Adrenal gland (tissue), 5 donors: Measurements from ENCODE around the gene XYLT1.

Experiments
- POLR2A ChIP-seq, 2 donors: fragments of 450-650 bp; IDR thresholded peaks; one replicate each; pipeline ENCODE4 v1.6.1; 2017; ENCODE audit warnings: antibody characterized with exemption in 2 of 2, mild to moderate bottlenecking in 2 of 2, moderate library complexity in 1 of 2
- TF ChIP-seq, protein P1 (sequence below), 6 experiments: fragments of 450-650 bp in 4 of 6; fragments of 200-600 bp in 2 of 6; sonication (generic) in 1 of 6; IDR thresholded peaks; 1 replicate in 5 of 6; 2 replicates in 1 of 6; pipeline versions ENCODE4 v1.5.1 to v1.8.0; 2016 to 2021; ENCODE audit warnings: antibody characterized with exemption in 6 of 6, mild to moderate bottlenecking in 2 of 6, moderate library complexity in 1 of 6
- donor health status: DM: no; HTN: no; CAD: no.

DNA sequence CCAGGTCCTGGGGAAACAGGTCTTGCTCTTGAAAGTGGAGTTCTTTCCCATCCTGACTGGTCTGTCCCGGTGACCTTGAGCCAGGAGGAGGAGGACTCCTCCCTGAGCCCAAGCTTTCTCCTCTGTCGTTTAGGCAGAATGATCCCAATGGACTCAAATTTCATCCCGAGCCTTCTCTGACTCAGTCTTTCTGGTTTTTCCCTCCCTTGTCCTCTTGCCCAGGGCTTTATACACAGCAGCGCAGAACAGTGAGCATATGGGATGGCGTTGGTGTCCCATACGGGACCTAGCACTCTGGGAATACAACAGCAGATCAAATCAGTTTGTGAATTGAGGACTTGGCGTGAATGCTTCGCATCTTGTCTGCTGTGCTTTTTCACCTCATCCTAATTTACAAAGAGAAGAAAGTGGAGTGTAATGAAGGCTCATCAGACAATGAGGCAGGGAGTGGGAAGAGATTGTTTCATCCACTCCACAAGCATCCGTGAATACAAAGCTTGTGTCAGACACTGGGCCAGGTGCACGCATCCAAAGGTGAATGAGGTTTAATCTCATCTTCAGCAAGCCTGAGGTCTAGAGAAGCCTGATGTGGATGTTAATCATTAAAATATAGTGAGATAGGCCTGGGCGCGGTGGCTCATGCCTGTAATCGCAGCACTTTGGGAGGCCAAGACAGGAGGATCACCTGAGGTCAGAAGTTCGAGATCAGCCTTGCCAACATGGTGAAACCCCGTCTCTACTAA is 1.1 kb upstream of the XYLT1 start:
- TF ChIP-seq, protein P1, sequence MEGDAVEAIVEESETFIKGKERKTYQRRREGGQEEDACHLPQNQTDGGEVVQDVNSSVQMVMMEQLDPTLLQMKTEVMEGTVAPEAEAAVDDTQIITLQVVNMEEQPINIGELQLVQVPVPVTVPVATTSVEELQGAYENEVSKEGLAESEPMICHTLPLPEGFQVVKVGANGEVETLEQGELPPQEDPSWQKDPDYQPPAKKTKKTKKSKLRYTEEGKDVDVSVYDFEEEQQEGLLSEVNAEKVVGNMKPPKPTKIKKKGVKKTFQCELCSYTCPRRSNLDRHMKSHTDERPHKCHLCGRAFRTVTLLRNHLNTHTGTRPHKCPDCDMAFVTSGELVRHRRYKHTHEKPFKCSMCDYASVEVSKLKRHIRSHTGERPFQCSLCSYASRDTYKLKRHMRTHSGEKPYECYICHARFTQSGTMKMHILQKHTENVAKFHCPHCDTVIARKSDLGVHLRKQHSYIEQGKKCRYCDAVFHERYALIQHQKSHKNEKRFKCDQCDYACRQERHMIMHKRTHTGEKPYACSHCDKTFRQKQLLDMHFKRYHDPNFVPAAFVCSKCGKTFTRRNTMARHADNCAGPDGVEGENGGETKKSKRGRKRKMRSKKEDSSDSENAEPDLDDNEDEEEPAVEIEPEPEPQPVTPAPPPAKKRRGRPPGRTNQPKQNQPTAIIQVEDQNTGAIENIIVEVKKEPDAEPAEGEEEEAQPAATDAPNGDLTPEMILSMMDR (IDR thresholded peaks at IDR 0.05), result no peak
- no peak for TF ChIP-seq POLR2A (IDR thresholded peaks at IDR 0.05)
